ENCODE data around the gene SPART. TPM values are rescaled to one million over a fixed set of nuclear protein-coding genes. Genes with fewer than 3 reads are reported as not detected.

Gene SPART
- total RNA-seq, 1 donor = 102 TPM

DNA sequence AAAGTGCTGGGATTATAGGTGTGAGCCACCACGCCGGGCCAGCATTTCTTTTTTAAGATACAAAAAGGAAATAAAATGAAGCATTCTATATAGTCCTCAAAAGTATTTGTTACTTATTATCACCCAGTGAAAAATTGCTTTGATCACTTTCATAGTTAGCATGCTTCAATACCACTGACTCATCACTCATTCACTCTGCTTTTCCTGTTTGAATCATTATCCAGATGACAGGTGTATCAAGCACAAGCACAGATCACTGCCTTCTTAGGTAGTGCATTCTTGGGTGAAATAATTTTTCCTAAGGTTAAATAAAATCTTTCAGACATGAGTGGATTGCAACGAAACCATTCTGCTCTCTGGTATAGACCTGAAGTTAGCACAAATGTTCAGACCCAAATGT is 35.8 kb upstream of the SPART start:
- Histone ChIP-seq H2AFZ (ENCODE audit: low read length) (no peak overlapping the region), H3K27ac (ENCODE audit: low read depth, low read length) (no peak overlapping the region), H3K4me1 (ENCODE audit: insufficient read depth, low read length) (no peaks in the 10 kb centered on the region), H3K4me3 (ENCODE audit: insufficient read depth, low read length) (no peak overlapping the region), H3K9me3 (ENCODE audit: low read depth, low read length) (no peaks in the 10 kb centered on the region), H3K4me2 (ENCODE audit: insufficient read depth, low read length) (no peak overlapping the region), H3K36me3 (ENCODE audit: insufficient read depth, low read length) (no peaks in the 10 kb centered on the region), H3K27me3 (ENCODE audit: insufficient read depth, low read length) (peaks cover 13% of the 10 kb centered on the region), H3K79me2 (ENCODE audit: insufficient read depth, low read length) (no peaks in the 10 kb centered on the region), H4K20me1 (ENCODE audit: insufficient read depth, low read length) (no peaks in the 10 kb centered on the region)
- no peak for DNase-seq (ENCODE audit: insufficient read length, low spot score, missing footprints)
- TF ChIP-seq, protein P1, sequence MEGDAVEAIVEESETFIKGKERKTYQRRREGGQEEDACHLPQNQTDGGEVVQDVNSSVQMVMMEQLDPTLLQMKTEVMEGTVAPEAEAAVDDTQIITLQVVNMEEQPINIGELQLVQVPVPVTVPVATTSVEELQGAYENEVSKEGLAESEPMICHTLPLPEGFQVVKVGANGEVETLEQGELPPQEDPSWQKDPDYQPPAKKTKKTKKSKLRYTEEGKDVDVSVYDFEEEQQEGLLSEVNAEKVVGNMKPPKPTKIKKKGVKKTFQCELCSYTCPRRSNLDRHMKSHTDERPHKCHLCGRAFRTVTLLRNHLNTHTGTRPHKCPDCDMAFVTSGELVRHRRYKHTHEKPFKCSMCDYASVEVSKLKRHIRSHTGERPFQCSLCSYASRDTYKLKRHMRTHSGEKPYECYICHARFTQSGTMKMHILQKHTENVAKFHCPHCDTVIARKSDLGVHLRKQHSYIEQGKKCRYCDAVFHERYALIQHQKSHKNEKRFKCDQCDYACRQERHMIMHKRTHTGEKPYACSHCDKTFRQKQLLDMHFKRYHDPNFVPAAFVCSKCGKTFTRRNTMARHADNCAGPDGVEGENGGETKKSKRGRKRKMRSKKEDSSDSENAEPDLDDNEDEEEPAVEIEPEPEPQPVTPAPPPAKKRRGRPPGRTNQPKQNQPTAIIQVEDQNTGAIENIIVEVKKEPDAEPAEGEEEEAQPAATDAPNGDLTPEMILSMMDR (IDR thresholded peaks at IDR 0.05; ENCODE audit: extremely low read depth, low read depth, low read length) = no peak

DNA sequence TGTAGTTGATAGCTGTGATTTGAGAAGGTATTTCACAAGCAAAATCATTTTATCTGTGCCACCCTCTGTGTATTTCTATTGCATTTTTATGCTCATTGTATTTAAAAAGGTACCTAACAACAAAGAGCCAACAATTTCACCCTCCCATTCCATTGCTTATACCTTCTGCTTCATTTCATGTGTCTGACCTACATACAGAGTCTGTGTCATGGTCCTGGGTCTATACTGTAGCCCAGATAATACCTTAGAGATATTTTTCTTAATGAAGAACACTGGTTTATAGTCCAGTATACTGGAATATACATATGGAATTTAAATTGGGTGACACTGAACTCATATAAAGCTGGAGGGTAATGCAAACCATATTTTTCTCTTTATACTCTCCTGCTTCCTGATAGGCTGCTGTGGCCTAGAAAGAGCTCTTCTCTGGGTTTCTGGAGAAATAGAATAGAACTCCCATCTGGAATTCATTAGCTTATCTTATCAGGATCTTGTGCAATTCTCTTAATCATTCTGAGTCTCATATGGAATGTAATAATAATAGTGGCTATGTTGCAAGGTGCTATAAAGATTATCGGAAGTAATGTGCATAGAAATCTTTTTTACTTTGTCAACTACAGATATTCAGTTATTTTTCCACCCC is 31.8 kb upstream of the SPART start:
- peak; percentile 54 for DNase-seq (ENCODE audit: insufficient read length, low spot score, missing footprints)
- no peaks in the 10 kb centered on the region for H3K9me3 ChIP-seq (ENCODE audit: low read depth, low read length)
- no peaks in the 10 kb centered on the region for H3K4me1 ChIP-seq (ENCODE audit: insufficient read depth, low read length)

DNA sequence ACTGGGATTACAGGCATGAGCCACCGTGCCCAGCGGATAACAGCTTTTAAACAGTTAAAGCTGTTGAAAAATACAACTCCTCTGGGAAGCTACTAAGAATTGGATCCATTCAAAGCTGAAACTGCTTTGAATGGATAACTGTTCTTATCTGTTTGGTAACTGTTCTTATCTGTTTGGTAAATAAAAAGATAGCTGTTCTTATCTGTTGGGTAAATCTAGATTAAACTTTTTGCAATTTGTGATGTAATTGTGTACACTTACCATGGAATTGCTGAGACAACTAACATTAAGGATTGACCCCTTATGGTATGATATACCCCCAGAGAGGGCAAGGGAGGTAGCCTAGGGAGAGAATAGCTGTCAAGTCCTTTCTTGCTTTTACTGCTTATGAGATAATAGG is 27.9 kb upstream of the SPART start:
- Histone ChIP-seq H3K4me2 (ENCODE audit: insufficient read depth, low read length) (no peak overlapping the region), H3K4me3 (ENCODE audit: insufficient read depth, low read length) (no peak overlapping the region), H3K27me3 (ENCODE audit: insufficient read depth, low read length) (no peaks in the 10 kb centered on the region), H3K36me3 (ENCODE audit: insufficient read depth, low read length) (no peaks in the 10 kb centered on the region), H3K79me2 (ENCODE audit: insufficient read depth, low read length) (no peaks in the 10 kb centered on the region), H3K9me3 (ENCODE audit: low read depth, low read length) (no peaks in the 10 kb centered on the region), H4K20me1 (ENCODE audit: insufficient read depth, low read length) (no peaks in the 10 kb centered on the region), H3K27ac (ENCODE audit: low read depth, low read length) (no peak overlapping the region), H2AFZ (ENCODE audit: low read length) (no peak overlapping the region), H3K4me1 (ENCODE audit: insufficient read depth, low read length) (peaks cover 7% of the 10 kb centered on the region)
- DNase-seq (ENCODE audit: insufficient read length, low spot score, missing footprints) = no peak
- TF ChIP-seq, protein P1 (IDR thresholded peaks at IDR 0.05; ENCODE audit: extremely low read depth, low read depth, low read length) = no peak

More for the DNA sequence above, 31.8 kb upstream of the SPART start:
- Histone ChIP-seq H3K79me2 (ENCODE audit: insufficient read depth, low read length) (no peaks in the 10 kb centered on the region), H3K27ac (ENCODE audit: low read depth, low read length) (no peak overlapping the region), H3K27me3 (ENCODE audit: insufficient read depth, low read length) (peaks cover 6% of the 10 kb centered on the region), H2AFZ (ENCODE audit: low read length) (no peak overlapping the region), H3K4me2 (ENCODE audit: insufficient read depth, low read length) (no peak overlapping the region), H4K20me1 (ENCODE audit: insufficient read depth, low read length) (no peaks in the 10 kb centered on the region), H3K36me3 (ENCODE audit: insufficient read depth, low read length) (no peaks in the 10 kb centered on the region), H3K4me3 (ENCODE audit: insufficient read depth, low read length) (no peak overlapping the region)
- TF ChIP-seq, protein P1 (IDR thresholded peaks at IDR 0.05; ENCODE audit: extremely low read depth, low read depth, low read length) = no peak

DNA sequence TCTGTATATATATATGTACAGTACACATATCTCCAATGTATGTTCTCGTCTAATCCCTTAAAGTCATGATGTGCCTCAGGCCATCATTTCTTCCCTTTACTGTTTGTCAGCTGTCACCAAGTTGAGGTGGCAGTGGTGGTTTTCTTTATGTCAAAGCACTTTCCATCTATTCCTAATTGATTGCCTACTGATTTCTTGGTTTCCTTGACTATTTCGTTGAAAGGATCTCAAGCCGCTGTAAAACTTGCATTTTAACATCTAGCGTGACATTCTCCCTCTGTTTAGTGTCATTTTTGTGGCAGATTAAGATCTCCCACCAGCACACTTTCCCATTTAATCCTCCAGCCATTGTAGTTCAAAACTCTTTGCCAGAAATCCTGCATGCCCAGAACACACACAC is 25.0 kb upstream of the SPART start:
- no peaks in the 10 kb centered on the region for H4K20me1 ChIP-seq (ENCODE audit: insufficient read depth, low read length)
- TF ChIP-seq, protein P1 (IDR thresholded peaks at IDR 0.05; ENCODE audit: extremely low read depth, low read depth, low read length) = no peak
- H3K4me3 ChIP-seq (ENCODE audit: insufficient read depth, low read length) = no peak overlapping the region
- H2AFZ ChIP-seq (ENCODE audit: low read length) = no peak overlapping the region
- no peaks in the 10 kb centered on the region for H3K9me3 ChIP-seq (ENCODE audit: low read depth, low read length)
- H3K4me1 ChIP-seq (ENCODE audit: insufficient read depth, low read length) = peaks cover 7% of the 10 kb centered on the region
- no peaks in the 10 kb centered on the region for H3K79me2 ChIP-seq (ENCODE audit: insufficient read depth, low read length)
- H3K27ac ChIP-seq (ENCODE audit: low read depth, low read length) = no peak overlapping the region
- no peaks in the 10 kb centered on the region for H3K27me3 ChIP-seq (ENCODE audit: insufficient read depth, low read length)
- DNase-seq (ENCODE audit: insufficient read length, low spot score, missing footprints) = no peak
- H3K4me2 ChIP-seq (ENCODE audit: insufficient read depth, low read length) = no peak overlapping the region
- H3K36me3 ChIP-seq (ENCODE audit: insufficient read depth, low read length) = no peaks in the 10 kb centered on the region
